Activated naive CD8-positive, alpha-beta T cell treated with anti-CD3 and anti-CD28 coated beads, Interleukin-2, amount 50 U/mL, for 24 hours (primary cell): ENCODE measurements around the gene EEF1A2.

ENCODE experiments used
- ATAC-seq: fragments of 150-1000 bp; cut with Tn5 transposase; one replicate; pipeline ENCODE4 v1.10.0; 2021
- DNase-seq: peaks from one replicate; pipeline ENCODE4 v3.0.0; 2021
- H3K27ac Mint-ChIP-seq: one replicate; pipeline ENCODE4 v1.8.0; 2021; ENCODE audit warnings: mild to moderate bottlenecking, mixed read lengths
- H3K27me3 Mint-ChIP-seq: one replicate; pipeline ENCODE4 v1.8.0; 2021; ENCODE audit warnings: mixed read lengths
- H3K36me3 Mint-ChIP-seq: one replicate; pipeline ENCODE4 v1.8.0; 2021; ENCODE audit warnings: low read depth, mixed read lengths
- H3K4me1 Mint-ChIP-seq: one replicate; pipeline ENCODE4 v1.8.0; 2021; ENCODE audit warnings: mixed read lengths
- H3K4me3 Mint-ChIP-seq: one replicate; pipeline ENCODE4 v1.8.0; 2021; ENCODE audit warnings: mild to moderate bottlenecking, moderate library complexity, mixed read lengths
- H3K9me3 Mint-ChIP-seq: one replicate; pipeline ENCODE4 v1.8.0; 2021; ENCODE audit warnings: mixed read lengths

The EEF1A2 gene

DNA sequence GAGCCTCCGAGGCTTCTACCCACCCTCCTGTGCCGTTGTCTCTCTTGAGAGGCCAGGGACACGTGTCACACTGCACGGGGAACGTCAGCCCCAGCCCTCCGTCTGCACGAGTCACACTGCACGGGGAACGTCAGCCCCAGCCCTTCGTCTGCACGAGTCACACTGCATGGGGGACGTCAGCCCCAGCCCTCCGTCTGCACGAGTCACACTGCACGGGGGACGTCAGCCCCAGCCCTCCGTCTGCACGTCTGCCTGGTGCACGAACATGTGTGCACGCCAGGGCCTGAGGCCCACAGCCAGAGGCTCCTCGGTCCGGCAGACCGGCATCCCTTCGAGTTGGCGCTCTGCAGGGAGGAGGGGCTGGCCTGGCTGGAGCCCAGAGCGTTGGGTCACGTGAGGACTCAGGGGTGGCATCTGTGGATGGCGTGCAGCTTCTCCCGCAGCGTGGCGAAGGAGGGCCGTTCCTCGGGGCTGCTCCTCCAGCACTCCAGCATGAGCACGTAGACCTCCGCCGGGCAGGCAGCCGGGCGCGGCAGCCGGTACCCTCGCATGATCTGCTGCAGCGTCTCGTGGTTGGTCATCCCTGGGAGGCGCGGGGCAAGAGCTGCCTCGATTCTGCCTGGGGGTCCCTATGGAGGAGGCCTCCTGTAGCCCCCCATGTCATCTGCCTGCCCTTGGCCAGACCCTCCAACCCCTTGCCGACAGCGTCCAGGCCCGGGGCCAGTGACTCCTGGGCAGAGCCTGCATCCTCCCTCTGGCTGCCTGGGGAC is 41.7 kb upstream of the EEF1A2 start:
- no peaks in the 10 kb centered on the region for H3K36me3 Mint-ChIP-seq
- no peak for ATAC-seq
- H3K9me3 Mint-ChIP-seq: no peaks in the 10 kb centered on the region
- no peak overlapping the region for H3K27ac Mint-ChIP-seq
- no peak overlapping the region for H3K4me3 Mint-ChIP-seq
- DNase-seq: peak; percentile 27
- H3K4me1 Mint-ChIP-seq: peaks cover 10% of the 10 kb centered on the region
- peaks cover 2% of the 10 kb centered on the region for H3K27me3 Mint-ChIP-seq

DNA sequence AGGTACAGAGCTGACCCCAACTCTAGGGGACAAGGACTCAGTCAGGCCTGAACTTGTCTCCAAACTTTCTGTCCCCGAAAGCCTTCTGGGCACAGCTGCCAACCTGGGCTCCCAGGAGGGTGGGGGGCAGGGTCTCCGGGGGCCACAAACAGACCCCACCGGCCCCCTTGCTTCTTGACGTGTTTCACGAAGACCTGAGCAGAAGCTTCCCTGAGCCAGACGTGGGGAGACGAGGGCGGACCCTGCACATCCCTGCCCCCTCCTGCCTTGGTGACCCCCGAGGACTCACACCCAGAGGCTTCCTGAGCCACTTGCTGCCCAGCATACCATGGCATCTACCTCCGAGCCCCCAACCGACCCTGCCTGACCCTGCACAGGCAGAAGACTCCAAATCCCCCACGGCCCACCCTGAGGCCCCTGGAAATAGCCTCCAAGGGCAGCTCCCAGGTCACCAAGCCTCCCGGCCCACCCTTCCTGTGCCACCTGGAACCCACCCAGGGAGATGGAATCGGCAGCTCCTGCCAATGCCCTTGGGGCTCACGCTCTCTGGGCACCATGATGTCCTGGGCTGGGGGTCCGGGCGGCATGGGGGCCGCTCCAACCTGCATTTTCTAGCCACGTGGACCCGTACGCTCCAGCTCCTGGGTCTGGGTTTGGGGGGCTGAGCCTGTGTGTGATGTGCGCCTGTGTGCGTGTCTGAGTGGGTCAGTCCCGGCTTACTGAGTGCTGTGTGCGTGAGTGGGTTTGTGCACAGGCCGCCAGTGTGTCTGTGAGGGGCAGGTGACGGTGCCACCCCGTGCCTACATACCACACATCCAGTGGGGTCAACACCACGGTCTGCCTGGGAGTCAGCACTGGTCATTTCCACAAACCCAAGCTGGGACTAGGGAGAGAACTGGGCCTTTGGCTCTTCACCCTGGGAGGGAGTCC is 40.8 kb upstream of the EEF1A2 start:
- no peak overlapping the region for H3K27ac Mint-ChIP-seq
- peaks cover 2% of the 10 kb centered on the region for H3K27me3 Mint-ChIP-seq
- no peak overlapping the region for H3K4me3 Mint-ChIP-seq
- H3K4me1 Mint-ChIP-seq: peaks cover 10% of the 10 kb centered on the region
- ATAC-seq (no peak), DNase-seq (no peak)
- no peaks in the 10 kb centered on the region for H3K9me3 Mint-ChIP-seq
- H3K36me3 Mint-ChIP-seq: no peaks in the 10 kb centered on the region

DNA sequence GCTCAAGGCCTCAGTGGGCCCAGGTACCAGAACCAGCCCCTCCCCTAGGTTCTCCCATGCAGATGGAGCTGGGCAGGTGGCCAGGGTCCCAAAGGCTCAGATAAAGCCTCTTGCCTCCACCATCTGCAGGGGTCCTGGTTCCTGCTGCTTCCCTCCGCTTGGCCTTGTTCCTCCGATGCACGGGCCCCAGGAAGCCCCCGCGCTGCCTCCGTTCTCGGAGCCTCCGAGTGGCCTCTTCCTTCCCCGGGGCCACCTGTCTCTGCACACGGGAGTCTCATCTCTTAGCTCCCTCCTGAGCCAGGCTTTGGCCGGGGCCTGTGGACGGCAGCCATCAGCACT is 40.2 kb upstream of the EEF1A2 start:
- no peak for DNase-seq
- Mint-ChIP-seq H3K9me3 (no peaks in the 10 kb centered on the region), H3K27ac (no peak overlapping the region), H3K4me3 (no peak overlapping the region), H3K4me1 (peaks cover 10% of the 10 kb centered on the region), H3K27me3 (peaks cover 2% of the 10 kb centered on the region), H3K36me3 (no peaks in the 10 kb centered on the region)
- ATAC-seq: no peak

- H3K27me3 Mint-ChIP-seq: no peaks in the 10 kb centered on the region
- peak overlapping the region; percentile 24 for H3K4me3 Mint-ChIP-seq
Observed at GRCh38 chr20:63538204-63539091, 39.6 kb upstream of the EEF1A2 start.

DNA sequence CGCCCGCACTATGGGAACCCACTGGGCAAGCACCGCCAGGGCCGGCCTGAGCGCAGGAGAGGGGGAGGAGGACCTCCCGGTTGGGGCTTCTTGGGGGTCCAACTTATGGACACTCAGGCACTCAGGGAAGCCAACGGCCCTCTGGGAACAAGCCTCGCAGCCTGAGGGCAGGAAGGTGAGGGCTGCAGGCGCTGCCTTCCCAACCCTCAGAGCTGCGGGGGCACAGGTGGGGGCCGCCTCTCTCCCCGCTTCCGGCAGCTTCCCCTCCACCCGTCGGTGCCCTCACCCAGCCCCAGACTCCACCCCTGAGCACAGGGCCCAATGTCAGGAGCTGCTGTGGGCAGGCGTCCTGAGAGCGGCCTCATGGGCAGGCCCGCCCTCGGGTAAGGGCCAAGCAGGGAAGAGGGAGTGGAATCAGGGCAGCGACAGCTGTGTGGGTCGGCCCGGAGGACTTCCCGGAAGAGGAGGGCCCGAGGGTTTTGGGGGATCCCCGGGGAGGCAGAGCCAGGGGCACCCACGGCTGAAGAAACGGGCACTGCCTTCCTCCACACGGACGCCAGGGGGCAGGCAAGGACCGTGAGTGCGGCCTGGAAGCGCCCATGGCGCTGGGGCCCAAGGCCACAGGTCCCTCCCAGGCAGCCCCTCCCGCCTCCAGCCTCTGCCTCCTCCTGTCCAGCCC is 38.8 kb upstream of the EEF1A2 start:
- peak; percentile 95 for DNase-seq
- peak overlapping the region; percentile 62 for H3K27ac Mint-ChIP-seq
- H3K4me3 Mint-ChIP-seq: peak overlapping the region; percentile 67
- no peaks in the 10 kb centered on the region for H3K36me3 Mint-ChIP-seq
- peak; percentile 97 for ATAC-seq
- H3K4me1 Mint-ChIP-seq: peaks cover 10% of the 10 kb centered on the region
- no peaks in the 10 kb centered on the region for H3K27me3 Mint-ChIP-seq
- no peaks in the 10 kb centered on the region for H3K9me3 Mint-ChIP-seq

More at GRCh38 chr20:63538204-63539091, 39.6 kb upstream of the EEF1A2 start:
- no peaks in the 10 kb centered on the region for H3K9me3 Mint-ChIP-seq
- peaks cover 10% of the 10 kb centered on the region for H3K4me1 Mint-ChIP-seq
- no peak for ATAC-seq
- no peak for DNase-seq
- no peak overlapping the region for H3K27ac Mint-ChIP-seq
- no peaks in the 10 kb centered on the region for H3K36me3 Mint-ChIP-seq

DNA sequence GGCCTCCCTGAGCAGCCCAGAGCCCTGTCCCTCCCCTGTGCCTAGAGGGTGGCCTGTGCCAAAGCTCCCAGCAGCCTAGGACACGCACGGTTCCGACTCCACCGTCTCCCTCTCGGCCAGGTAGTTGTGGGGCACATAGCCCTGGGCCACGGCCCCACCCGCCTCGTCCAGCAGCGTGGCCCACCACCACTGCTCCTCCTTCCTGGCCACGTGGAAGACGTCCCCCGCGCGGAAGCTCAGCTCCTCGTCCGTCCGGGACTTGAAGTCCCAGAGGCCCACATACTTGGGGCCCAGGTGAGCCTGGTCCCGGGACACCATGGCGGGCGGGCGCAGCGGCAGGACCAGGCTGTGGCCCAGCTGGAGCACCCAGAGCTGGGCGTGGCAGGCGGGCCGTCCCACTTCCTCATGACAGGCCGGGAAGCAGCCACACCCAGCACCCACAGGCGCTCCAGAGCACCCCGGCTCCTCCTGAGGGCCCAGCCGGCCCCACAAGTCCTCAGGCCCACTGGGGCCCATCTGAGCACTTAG is 38.2 kb upstream of the EEF1A2 start, which contains the start of gene PTK6:
TSS of gene PTK6 (minus strand) at position 380 of the 528 bp plus-strand sequence. CDS start at position 318, 62 bp downstream.
- no peak for ATAC-seq
- Mint-ChIP-seq H3K27me3 (no peaks in the 10 kb centered on the region), H3K27ac (peak within 1 kb of the TSS; percentile 62), H3K9me3 (no peaks in the 10 kb centered on the region), H3K4me3 (peak within 1 kb of the TSS; percentile 67), H3K36me3 (no peaks in the 10 kb centered on the region), H3K4me1 (peaks cover 10% of the 10 kb centered on the region)
- DNase-seq: no peak

DNA sequence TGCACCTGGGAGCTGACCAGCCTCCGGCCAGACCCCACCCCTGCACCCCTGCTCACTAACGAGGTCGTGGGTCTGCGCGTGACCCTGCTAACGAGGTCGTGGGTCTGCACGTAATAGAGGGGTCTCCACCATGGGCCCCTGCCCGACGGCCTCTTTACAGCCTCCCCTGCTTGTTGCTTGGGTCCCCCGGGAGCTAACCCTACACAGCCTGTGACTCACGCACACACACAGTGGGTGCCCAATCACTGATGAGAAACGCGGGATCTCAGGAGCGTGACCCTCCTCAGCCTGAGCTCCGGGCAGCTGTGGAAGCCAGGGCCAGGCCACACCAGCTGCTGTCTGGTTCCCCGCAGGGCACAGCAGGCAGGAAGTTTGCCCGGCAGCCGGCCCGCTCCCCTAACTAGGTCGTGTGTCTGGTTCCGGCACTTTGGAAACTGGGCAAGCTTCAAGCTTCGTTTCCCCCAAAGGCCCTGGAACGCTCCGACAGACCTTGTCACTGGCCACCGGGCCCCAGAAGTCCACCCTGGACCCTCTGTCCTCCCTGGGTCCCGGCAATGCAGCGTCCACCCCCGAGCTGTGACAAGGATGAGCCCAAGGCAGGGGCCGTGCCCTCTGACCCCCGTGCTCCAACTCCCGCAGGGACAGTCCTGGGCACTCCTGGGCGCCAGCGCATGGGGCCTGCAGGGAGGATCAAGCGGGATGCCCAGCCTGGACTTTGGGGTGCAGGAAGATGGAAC is 37.5 kb upstream of the EEF1A2 start:
- H3K4me3 Mint-ChIP-seq: no peak overlapping the region
- no peak overlapping the region for H3K27ac Mint-ChIP-seq
- H3K4me1 Mint-ChIP-seq: peaks cover 10% of the 10 kb centered on the region

DNA sequence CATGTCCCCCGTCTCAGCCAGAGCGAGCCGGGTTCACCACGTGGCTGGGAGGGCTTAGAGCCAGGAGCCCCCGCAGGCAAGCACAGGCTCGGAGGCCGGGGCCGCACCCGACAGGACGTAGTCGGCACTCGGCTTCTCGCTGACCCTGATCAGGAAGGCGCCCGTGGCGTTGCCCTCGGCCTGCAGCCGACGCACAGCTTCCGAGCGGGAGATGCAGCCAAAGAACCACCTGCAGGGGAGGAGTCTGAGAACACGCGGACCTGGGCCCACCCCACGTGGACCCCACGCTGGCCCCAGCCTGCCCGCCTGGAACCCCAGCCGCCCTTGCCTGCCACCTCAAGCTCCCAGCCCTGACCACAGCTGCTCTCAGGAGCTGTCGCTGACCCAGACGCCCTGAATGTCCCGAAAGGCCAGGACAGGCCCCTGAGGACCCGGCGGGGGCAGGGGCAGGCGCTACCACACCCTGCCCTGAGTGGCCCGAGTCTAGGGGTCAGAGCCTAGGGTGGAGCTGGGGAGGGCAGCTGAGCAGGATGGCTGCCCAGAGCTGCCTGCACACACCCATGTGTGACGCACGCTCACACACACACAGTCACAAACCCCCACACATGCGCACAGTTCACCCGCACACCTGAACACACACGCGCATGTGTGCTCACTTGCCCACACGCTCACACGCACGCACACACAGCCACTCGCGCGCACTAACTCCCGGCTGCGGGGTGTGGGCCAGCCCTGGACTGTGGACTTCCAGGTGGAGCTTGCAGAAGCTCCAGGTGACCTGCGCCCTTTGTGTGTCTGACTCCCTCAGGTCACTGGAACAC is 36.2 kb upstream of the EEF1A2 start:
- DNase-seq (no peak), ATAC-seq (no peak)
- no peak overlapping the region for H3K27ac Mint-ChIP-seq
- no peaks in the 10 kb centered on the region for H3K36me3 Mint-ChIP-seq
- no peak overlapping the region for H3K4me3 Mint-ChIP-seq
- H3K27me3 Mint-ChIP-seq: no peaks in the 10 kb centered on the region
- no peaks in the 10 kb centered on the region for H3K9me3 Mint-ChIP-seq
- H3K4me1 Mint-ChIP-seq: peaks cover 8% of the 10 kb centered on the region

More for the DNA sequence above, 37.5 kb upstream of the EEF1A2 start:
- no peaks in the 10 kb centered on the region for H3K27me3 Mint-ChIP-seq
- H3K36me3 Mint-ChIP-seq: no peaks in the 10 kb centered on the region
- no peak for DNase-seq
- no peak for ATAC-seq
- no peaks in the 10 kb centered on the region for H3K9me3 Mint-ChIP-seq

GRCh38 chr20:63534427-63534830 is 35.5 kb upstream of the EEF1A2 start:
- ATAC-seq: no peak
- Mint-ChIP-seq H3K9me3 (no peaks in the 10 kb centered on the region), H3K4me3 (no peak overlapping the region), H3K36me3 (no peaks in the 10 kb centered on the region), H3K4me1 (peaks cover 7% of the 10 kb centered on the region), H3K27me3 (no peaks in the 10 kb centered on the region), H3K27ac (no peak overlapping the region)
- DNase-seq: no peak

DNA sequence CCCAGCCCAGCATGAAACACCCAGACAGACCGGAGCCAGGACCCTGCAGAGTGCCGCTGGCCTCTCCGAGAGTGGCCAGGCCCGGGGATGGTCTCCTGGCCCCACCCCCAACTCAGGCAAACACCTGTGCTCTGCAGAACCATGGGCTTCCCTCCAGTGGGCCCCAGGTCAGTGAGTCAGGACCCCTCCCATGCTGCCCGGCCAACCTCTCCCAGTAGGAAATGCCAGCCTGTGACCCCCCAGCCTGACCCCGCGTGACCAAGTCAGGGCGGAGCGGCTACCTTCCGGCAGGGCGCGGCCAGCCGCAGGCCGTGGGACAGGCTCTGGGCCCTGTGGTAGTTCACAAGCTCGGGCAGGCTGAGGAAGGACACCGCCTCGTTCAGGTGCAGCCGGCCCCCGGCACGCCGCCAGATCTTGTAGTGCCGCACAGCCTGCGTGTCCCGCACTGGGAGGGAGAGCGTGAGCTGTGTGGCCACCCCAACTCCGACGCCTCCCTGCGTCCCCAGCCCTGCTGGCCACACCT is 35.0 kb upstream of the EEF1A2 start:
- Mint-ChIP-seq H3K27me3 (no peaks in the 10 kb centered on the region), H3K9me3 (no peaks in the 10 kb centered on the region), H3K36me3 (no peaks in the 10 kb centered on the region), H3K4me3 (no peak overlapping the region), H3K27ac (no peak overlapping the region), H3K4me1 (peaks cover 7% of the 10 kb centered on the region)
- ATAC-seq (no peak), DNase-seq (no peak)

DNA sequence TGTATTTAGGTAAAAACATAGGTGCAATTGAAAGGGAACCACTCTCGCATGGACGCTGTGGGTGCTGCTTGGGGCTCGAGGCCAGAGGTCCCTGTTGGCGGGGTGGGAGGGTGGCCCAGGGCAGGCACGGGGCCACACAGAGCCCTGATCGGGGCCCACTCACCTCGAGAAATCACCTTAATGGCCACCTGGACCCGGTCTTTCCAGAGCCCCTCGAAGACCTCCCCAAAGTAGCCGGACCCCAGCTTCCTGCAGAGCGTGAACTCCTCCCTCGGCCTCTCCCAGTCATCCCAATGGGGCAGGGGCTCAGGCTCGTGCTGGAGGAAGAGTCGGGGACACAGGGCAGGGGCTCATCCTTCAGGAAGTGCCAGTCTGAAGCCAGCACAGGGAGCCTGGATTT is 34.5 kb upstream of the EEF1A2 start:
- H3K27me3 Mint-ChIP-seq: no peaks in the 10 kb centered on the region
- no peaks in the 10 kb centered on the region for H3K36me3 Mint-ChIP-seq
- peaks cover 7% of the 10 kb centered on the region for H3K4me1 Mint-ChIP-seq
- DNase-seq (no peak), ATAC-seq (no peak)
- H3K4me3 Mint-ChIP-seq: no peak overlapping the region
- no peak overlapping the region for H3K27ac Mint-ChIP-seq
- no peaks in the 10 kb centered on the region for H3K9me3 Mint-ChIP-seq

GRCh38 chr20:63532449-63532971 is 33.6 kb upstream of the EEF1A2 start:
- Mint-ChIP-seq H3K9me3 (no peaks in the 10 kb centered on the region), H3K4me3 (no peak overlapping the region), H3K4me1 (peaks cover 7% of the 10 kb centered on the region), H3K27ac (no peak overlapping the region), H3K27me3 (no peaks in the 10 kb centered on the region), H3K36me3 (no peaks in the 10 kb centered on the region)
- no peak for ATAC-seq
- DNase-seq: no peak
